ENCODE results near the gene CCDC201. TPM values are rescaled to one million over a fixed set of nuclear protein-coding genes. Genes with fewer than 3 reads are reported as not detected.

The CCDC201 gene
- not detected for total RNA-seq

GRCh38 chr7:45873035-45873354 lies at the start of gene CCDC201:
TSS of gene CCDC201 (minus strand) at chr7:45873082. CDS start at chr7:45873007, 75 bp downstream.
- Mint-ChIP-seq H3K4me1 (ENCODE audit: low read depth in 2 of 2) (no peaks in the 10 kb centered on the region), H3K27me3 (peaks cover 3 to 7% of the 10 kb centered on the region in 2 donors), H3K36me3 (no peaks in the 10 kb centered on the region), H3K9me3 (no peaks in the 10 kb centered on the region), H3K27ac (no peak within 1 kb of the TSS), H3K4me3 (no peak within 1 kb of the TSS)
- DNase-seq (ENCODE audit: low spot score) (no peak), ATAC-seq (no peak)

GRCh38 chr7:45921699-45922519 lies 49.0 kb upstream of the CCDC201 start:
- Mint-ChIP-seq H3K36me3 (no peaks in the 10 kb centered on the region), H3K27me3 (peaks cover 14 to 28% of the 10 kb centered on the region in 2 donors), H3K9me3 (no peaks in the 10 kb centered on the region), H3K27ac (peak overlapping the region in 1 of 2 donors; percentile 51), H3K4me3 (peak overlapping the region; percentile 82), H3K4me1 (ENCODE audit: low read depth in 2 of 2) (peaks cover 10 to 24% of the 10 kb centered on the region in 2 donors)
- no peak for ATAC-seq
- DNase-seq (ENCODE audit: low spot score), result no peak

- no peaks in the 10 kb centered on the region for H3K9me3 Mint-ChIP-seq
- peak in 1 of 2 donors; percentile 5 for ATAC-seq
- no peaks in the 10 kb centered on the region for H3K36me3 Mint-ChIP-seq
- peaks cover 14 to 28% of the 10 kb centered on the region in 2 donors for H3K27me3 Mint-ChIP-seq
- no peak overlapping the region for H3K27ac Mint-ChIP-seq
- H3K4me1 Mint-ChIP-seq (ENCODE audit: low read depth in 2 of 2), result peaks cover 10 to 24% of the 10 kb centered on the region in 2 donors
- no peak for DNase-seq (ENCODE audit: low spot score)
- peak overlapping the region; percentile 82 for H3K4me3 Mint-ChIP-seq
These were observed 48.5 kb upstream of the CCDC201 start for GRCh38 chr7:45921381-45921698.

- peak; percentile 12 to 85 for ATAC-seq
- Mint-ChIP-seq H3K4me1 (ENCODE audit: low read depth in 2 of 2) (peaks cover 10 to 24% of the 10 kb centered on the region in 2 donors), H3K9me3 (no peaks in the 10 kb centered on the region)
These were observed 47.9 kb upstream of the CCDC201 start, which contains the start of gene IGFBP3 for GRCh38 chr7:45920502-45921380. TSS of gene IGFBP3 (minus strand) at chr7:45921272. CDS start at chr7:45921140, 132 bp downstream.

GRCh38 chr7:45919993-45920459 lies 47.1 kb upstream of the CCDC201 start:
- Mint-ChIP-seq H3K36me3 (no peaks in the 10 kb centered on the region), H3K4me3 (peak overlapping the region; percentile 82), H3K9me3 (no peaks in the 10 kb centered on the region), H3K4me1 (ENCODE audit: low read depth in 2 of 2) (peaks cover 10 to 24% of the 10 kb centered on the region in 2 donors), H3K27ac (no peak overlapping the region), H3K27me3 (peaks cover 14 to 34% of the 10 kb centered on the region in 2 donors)
- DNase-seq (ENCODE audit: low spot score) (no peak), ATAC-seq (no peak)

More at GRCh38 chr7:45920502-45921380, 47.9 kb upstream of the CCDC201 start, which contains the start of gene IGFBP3:
- no peak for DNase-seq (ENCODE audit: low spot score)
- peak within 1 kb of the TSS; percentile 82 for H3K4me3 Mint-ChIP-seq
- no peaks in the 10 kb centered on the region for H3K36me3 Mint-ChIP-seq
- H3K27me3 Mint-ChIP-seq, result peaks cover 14 to 34% of the 10 kb centered on the region in 2 donors
- H3K27ac Mint-ChIP-seq, result peak within 1 kb of the TSS in 1 of 2 donors; percentile 51

- no peak overlapping the region for H3K4me3 Mint-ChIP-seq
- no peak for ATAC-seq
These were observed 46.4 kb upstream of the CCDC201 start for GRCh38 chr7:45919231-45919784.

GRCh38 chr7:45918556-45918955 lies 45.7 kb upstream of the CCDC201 start:
- DNase-seq (ENCODE audit: low spot score), result no peak
- H3K36me3 Mint-ChIP-seq, result no peaks in the 10 kb centered on the region
- H3K4me3 Mint-ChIP-seq, result no peak overlapping the region
- no peak overlapping the region for H3K27ac Mint-ChIP-seq
- ATAC-seq, result no peak
- peaks cover 14 to 27% of the 10 kb centered on the region in 2 donors for H3K27me3 Mint-ChIP-seq
- no peaks in the 10 kb centered on the region for H3K9me3 Mint-ChIP-seq
- peaks cover 10 to 24% of the 10 kb centered on the region in 2 donors for H3K4me1 Mint-ChIP-seq (ENCODE audit: low read depth in 2 of 2)

More at GRCh38 chr7:45919231-45919784, 46.4 kb upstream of the CCDC201 start:
- Mint-ChIP-seq H3K27ac (no peak overlapping the region), H3K27me3 (peaks cover 14 to 30% of the 10 kb centered on the region in 2 donors), H3K9me3 (no peaks in the 10 kb centered on the region), H3K4me1 (ENCODE audit: low read depth in 2 of 2) (peaks cover 10 to 24% of the 10 kb centered on the region in 2 donors), H3K36me3 (no peaks in the 10 kb centered on the region)
- no peak for DNase-seq (ENCODE audit: low spot score)

GRCh38 chr7:45917658-45918057 lies 44.8 kb upstream of the CCDC201 start:
- H3K27ac Mint-ChIP-seq, result no peak overlapping the region
- DNase-seq (ENCODE audit: low spot score) (peak; percentile 73), ATAC-seq (peak in 1 of 2 donors; percentile 68)
- peaks cover 7 to 20% of the 10 kb centered on the region in 2 donors for H3K27me3 Mint-ChIP-seq
- no peak overlapping the region for H3K4me3 Mint-ChIP-seq
- H3K9me3 Mint-ChIP-seq, result no peaks in the 10 kb centered on the region
- peaks cover 3 to 16% of the 10 kb centered on the region in 2 donors for H3K4me1 Mint-ChIP-seq (ENCODE audit: low read depth in 2 of 2)
- H3K36me3 Mint-ChIP-seq, result no peaks in the 10 kb centered on the region

- no peak for ATAC-seq
- H3K27ac Mint-ChIP-seq, result no peak overlapping the region
- no peak overlapping the region for H3K4me3 Mint-ChIP-seq
- peaks cover 7 to 14% of the 10 kb centered on the region in 2 donors for H3K27me3 Mint-ChIP-seq
- H3K4me1 Mint-ChIP-seq (ENCODE audit: low read depth in 2 of 2), result peaks cover 0 to 10% of the 10 kb centered on the region in 2 donors
- no peaks in the 10 kb centered on the region for H3K36me3 Mint-ChIP-seq
- DNase-seq (ENCODE audit: low spot score), result no peak
- no peaks in the 10 kb centered on the region for H3K9me3 Mint-ChIP-seq
These were observed 44.2 kb upstream of the CCDC201 start for GRCh38 chr7:45917064-45917463.

- no peaks in the 10 kb centered on the region for H3K9me3 Mint-ChIP-seq
- H3K27me3 Mint-ChIP-seq, result peaks cover 7 to 13% of the 10 kb centered on the region in 2 donors
- ATAC-seq (no peak), DNase-seq (ENCODE audit: low spot score) (no peak)
- no peak overlapping the region for H3K4me3 Mint-ChIP-seq
- no peak overlapping the region for H3K27ac Mint-ChIP-seq
- peaks cover 0 to 8% of the 10 kb centered on the region in 2 donors for H3K4me1 Mint-ChIP-seq (ENCODE audit: low read depth in 2 of 2)
- no peaks in the 10 kb centered on the region for H3K36me3 Mint-ChIP-seq
These were observed 42.7 kb upstream of the CCDC201 start for GRCh38 chr7:45915606-45916005.

GRCh38 chr7:45914911-45915310 lies 42.0 kb upstream of the CCDC201 start:
- Mint-ChIP-seq H3K27ac (no peak overlapping the region), H3K4me3 (no peak overlapping the region), H3K27me3 (peaks cover 2 to 8% of the 10 kb centered on the region in 2 donors), H3K36me3 (no peaks in the 10 kb centered on the region), H3K4me1 (ENCODE audit: low read depth in 2 of 2) (peaks cover 0 to 2% of the 10 kb centered on the region in 2 donors), H3K9me3 (no peaks in the 10 kb centered on the region)
- ATAC-seq (peak in 1 of 2 donors; percentile 12), DNase-seq (ENCODE audit: low spot score) (no peak)

GRCh38 chr7:45912972-45913371 lies 40.1 kb upstream of the CCDC201 start:
- ATAC-seq (no peak), DNase-seq (ENCODE audit: low spot score) (no peak)
- Mint-ChIP-seq H3K27ac (no peak overlapping the region), H3K4me1 (ENCODE audit: low read depth in 2 of 2) (no peaks in the 10 kb centered on the region), H3K27me3 (peaks cover 0 to 7% of the 10 kb centered on the region in 2 donors), H3K4me3 (no peak overlapping the region), H3K36me3 (no peaks in the 10 kb centered on the region), H3K9me3 (no peaks in the 10 kb centered on the region)

- no peak for DNase-seq (ENCODE audit: low spot score)
- no peak overlapping the region for H3K4me3 Mint-ChIP-seq
- H3K36me3 Mint-ChIP-seq, result no peaks in the 10 kb centered on the region
- no peaks in the 10 kb centered on the region for H3K4me1 Mint-ChIP-seq (ENCODE audit: low read depth in 2 of 2)
- no peak overlapping the region for H3K27ac Mint-ChIP-seq
- H3K9me3 Mint-ChIP-seq, result no peaks in the 10 kb centered on the region
- H3K27me3 Mint-ChIP-seq, result peaks cover 0 to 6% of the 10 kb centered on the region in 2 donors
- no peak for ATAC-seq
These were observed 38.4 kb upstream of the CCDC201 start for GRCh38 chr7:45911311-45911710.
